Esophagus muscularis mucosa (tissue), 4 donors: ENCODE data around the gene COPA. TPM values are rescaled to one million over a fixed set of nuclear protein-coding genes. Genes with fewer than 3 reads are reported as not detected.

Experiments
- DNase-seq: peaks from one replicate; pipeline ENCODE4 v3.0.0-alpha.2; 2017; ENCODE audit errors: extremely low spot score
- H3K27ac ChIP-seq, 4 donors: fragments of 200-600 bp; sonication (generic); replicated peaks in 1 of 4; 1 replicate in 3 of 4; 2 replicates in 1 of 4; pipeline ENCODE4 v1.5.1; 2016 to 2019; ENCODE audit warnings: mild to moderate bottlenecking in 1 of 4
- H3K27me3 ChIP-seq, 4 donors: fragments of 200-600 bp; sonication (generic); one replicate each; pipeline versions ENCODE4 v1.5.1 to v1.6.0; 2016 to 2019
- H3K36me3 ChIP-seq, 4 donors: fragments of 200-600 bp; sonication (generic); one replicate each; pipeline ENCODE4 v1.5.1; 2016 to 2019
- H3K4me1 ChIP-seq, 4 donors: fragments of 200-600 bp; sonication (generic); one replicate each; pipeline ENCODE4 v1.5.1; 2016 to 2019
- H3K4me3 ChIP-seq, 4 donors: fragments of 200-600 bp; sonication (generic); 1 replicate in 2 of 4; 2 replicates in 2 of 4; pipeline ENCODE4 v1.5.1; 2016 to 2019; ENCODE audit warnings: mild to moderate bottlenecking in 4 of 4, moderate library complexity in 1 of 4
- H3K9me3 ChIP-seq, 4 donors: fragments of 200-600 bp; sonication (generic); 1 replicate in 3 of 4; 2 replicates in 1 of 4; pipeline ENCODE4 v1.5.1; 2016 to 2019
- CTCF ChIP-seq, 3 experiments: fragments of 200-600 bp in 2 of 3; fragments of 450-650 bp in 1 of 3; sonication (generic) in 2 of 3; IDR thresholded peaks; one replicate each; pipeline ENCODE4 v1.5.1; 2017 to 2019; ENCODE audit warnings: antibody characterized with exemption in 3 of 3, mild to moderate bottlenecking in 2 of 3, moderate library complexity in 1 of 3
- EP300 ChIP-seq: sonication (generic); formaldehyde crosslinking; IDR thresholded peaks from one replicate; pipeline ENCODE4 v1.6.1; 2017; ENCODE audit warnings: antibody characterized with exemption
- POLR2A ChIP-seq: fragments of 450-650 bp; IDR thresholded peaks from one replicate; pipeline ENCODE4 v1.6.1; 2017; ENCODE audit warnings: antibody characterized with exemption, moderate library complexity, mild to moderate bottlenecking, low read depth
- POLR2AphosphoS5 ChIP-seq, 2 donors: sonication (generic); formaldehyde crosslinking; IDR thresholded peaks; one replicate each; pipeline ENCODE4 v1.6.1; 2017; ENCODE audit warnings: antibody characterized with exemption in 2 of 2
- WGBS: methylation state at CpG from one replicate; pipeline ENCODE4 v1.1.5; 2018; 5-methylcytosine and 5-hydroxymethylcytosine counted together
- intact Hi-C: fragments of 100-400 bp; cut with DNase I; formaldehyde crosslinking; loops from one replicate; pipeline ENCODE4 v1.15.1; 2023
- total RNA-seq, 4 donors: library from RNA; depleted of rRNA; stranded (reverse); fragments of >200 nt; gene quantifications; one replicate each; pipeline versions ENCODE4 v1.1.0 to v1.2.1, GENCODE V29; 2016

The COPA gene
- total RNA-seq, 4 donors from 2014 or later, result 108 to 125 (median 116) TPM

GRCh38 chr1:160346463-160346862, 3.4 kb upstream of the COPA start:
- TF ChIP-seq POLR2A (no peak), EP300 (no peak), POLR2AphosphoS5 (IDR thresholded peaks at IDR 0.05) (no peak), CTCF (IDR thresholded peaks at IDR 0.05) (no peak)
- WGBS, result 84% methylated on average over 10 of the region's 10 CpGs

GRCh38 chr1:160344936-160345335, 1.9 kb upstream of the COPA start:
- no peak for DNase-seq
- TF ChIP-seq EP300 (no peak), POLR2AphosphoS5 (IDR thresholded peaks at IDR 0.05) (no peak), CTCF (IDR thresholded peaks at IDR 0.05) (no peak), POLR2A (no peak)
- no peaks in the 10 kb centered on the region for H3K9me3 ChIP-seq
- H3K4me3 ChIP-seq, result no peak overlapping the region
- WGBS, result 96% methylated on average over 6 of the region's 6 CpGs
- intact Hi-C loops, result loop anchor here (5.0 kb wide), 1 partner anchor 53 kb away; no protein-coding TSS in a partner anchor
- no peak overlapping the region for H3K27ac ChIP-seq
- peaks cover 22 to 52% (median 38%) of the 10 kb centered on the region in 4 donors for H3K4me1 ChIP-seq
- peaks cover 0 to 48% (median 43%) of the 10 kb centered on the region in 4 donors for H3K36me3 ChIP-seq
- H3K27me3 ChIP-seq, result no peaks in the 10 kb centered on the region

More at GRCh38 chr1:160346463-160346862, 3.4 kb upstream of the COPA start:
- Histone ChIP-seq H3K9me3 (no peaks in the 10 kb centered on the region), H3K36me3 (peaks cover 9 to 62% (median 57%) of the 10 kb centered on the region in 4 donors), H3K4me3 (no peak overlapping the region), H3K27ac (no peak overlapping the region), H3K4me1 (peaks cover 12 to 37% (median 24%) of the 10 kb centered on the region in 4 donors), H3K27me3 (no peaks in the 10 kb centered on the region)
- DNase-seq, result no peak
- intact Hi-C loops, result no loop called here

- Histone ChIP-seq H3K27ac (peak overlapping the region in 1 of 4 donors; percentile 87), H3K4me3 (peak overlapping the region; percentile 72 to 91 (median 87)), H3K9me3 (no peaks in the 10 kb centered on the region), H3K4me1 (peaks cover 22 to 53% (median 41%) of the 10 kb centered on the region in 4 donors), H3K27me3 (no peaks in the 10 kb centered on the region), H3K36me3 (peaks cover 7 to 48% (median 42%) of the 10 kb centered on the region in 4 donors)
- WGBS, result 83% methylated on average over 3 of the region's 3 CpGs
- intact Hi-C loops, result loop anchor here (5.0 kb wide), 1 partner anchor 52 kb away; no protein-coding TSS in a partner anchor
- no peak for DNase-seq
- no peak for TF ChIP-seq CTCF (IDR thresholded peaks at IDR 0.05)
- no peak for TF ChIP-seq POLR2A
- no peak for TF ChIP-seq EP300
- no peak for TF ChIP-seq POLR2AphosphoS5 (IDR thresholded peaks at IDR 0.05)
These were observed 1.2 kb upstream of the COPA start for GRCh38 chr1:160344241-160344640.

- Histone ChIP-seq H3K4me1 (peaks cover 26 to 54% (median 41%) of the 10 kb centered on the region in 4 donors), H3K27ac (peak overlapping the region; percentile 81 to 93 (median 86)), H3K9me3 (no peaks in the 10 kb centered on the region), H3K36me3 (peaks cover 15 to 49% (median 42%) of the 10 kb centered on the region in 4 donors), H3K27me3 (no peaks in the 10 kb centered on the region), H3K4me3 (peak overlapping the region; percentile 72 to 91 (median 87))
- intact Hi-C loops, result loop anchor here (5.0 kb wide), 1 partner anchor 50 kb away; no protein-coding TSS in a partner anchor
- no peak for DNase-seq
- 0% methylated on average over 4 of the region's 7 CpGs for WGBS
- TF ChIP-seq POLR2AphosphoS5 (IDR thresholded peaks at IDR 0.05), result no peak
- no peak for TF ChIP-seq EP300
- TF ChIP-seq POLR2A, result no peak
- no peak for TF ChIP-seq CTCF (IDR thresholded peaks at IDR 0.05)
These were observed 524 bp downstream of the COPA start for GRCh38 chr1:160342526-160342925.
